Medulla oblongata (tissue), 1 donor: ENCODE results near the gene SEC14L2.

ENCODE experiments used
- DNase-seq: peaks from one replicate; pipeline ENCODE4 v3.0.0-alpha.2; 2015; ENCODE audit errors: extremely low spot score

Gene SEC14L2

DNA sequence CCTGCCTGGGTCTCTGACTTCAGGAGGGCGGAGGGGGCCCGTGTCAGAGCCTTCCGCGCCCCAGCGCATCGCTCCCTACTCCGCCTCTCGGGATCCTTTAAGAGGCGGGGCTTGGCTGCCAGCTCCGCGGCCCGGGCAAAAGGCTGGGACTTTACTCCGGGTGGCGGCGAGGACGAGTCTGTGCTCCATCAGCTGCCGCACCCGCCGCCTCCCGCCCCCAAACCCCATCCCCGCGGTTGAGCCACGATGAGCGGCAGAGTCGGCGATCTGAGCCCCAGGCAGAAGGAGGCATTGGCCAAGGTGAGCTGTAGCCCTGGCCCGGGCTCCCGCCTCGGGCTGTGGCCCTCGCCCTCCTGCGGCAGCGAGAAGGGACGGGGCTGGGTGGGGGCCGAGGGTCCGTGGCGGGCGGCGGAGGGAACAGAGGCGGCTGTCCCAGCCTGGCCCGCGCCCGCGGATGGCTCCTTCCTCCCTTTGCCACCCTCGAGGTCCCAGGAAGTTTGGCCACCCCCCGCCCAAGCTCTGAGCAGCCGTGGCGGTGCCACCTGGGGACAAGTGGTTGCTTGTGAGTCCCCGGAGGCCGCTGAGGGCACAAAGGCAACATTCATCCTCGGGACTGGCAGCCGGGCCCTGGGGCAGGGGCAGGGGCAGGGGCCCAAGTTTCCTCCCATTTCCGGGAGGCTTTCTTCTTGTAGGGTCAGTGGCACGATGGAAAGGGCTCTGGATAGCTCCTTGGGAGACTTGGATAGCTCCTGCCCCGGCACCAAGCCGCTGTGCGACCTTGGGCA lies at the start of gene SEC14L2:
Gene SEC14L2 (plus strand): TSS at position 148 of the 785 bp plus-strand sequence. CDS start 99 bp downstream, at position 247.
- peak; percentile 80 for DNase-seq

DNA sequence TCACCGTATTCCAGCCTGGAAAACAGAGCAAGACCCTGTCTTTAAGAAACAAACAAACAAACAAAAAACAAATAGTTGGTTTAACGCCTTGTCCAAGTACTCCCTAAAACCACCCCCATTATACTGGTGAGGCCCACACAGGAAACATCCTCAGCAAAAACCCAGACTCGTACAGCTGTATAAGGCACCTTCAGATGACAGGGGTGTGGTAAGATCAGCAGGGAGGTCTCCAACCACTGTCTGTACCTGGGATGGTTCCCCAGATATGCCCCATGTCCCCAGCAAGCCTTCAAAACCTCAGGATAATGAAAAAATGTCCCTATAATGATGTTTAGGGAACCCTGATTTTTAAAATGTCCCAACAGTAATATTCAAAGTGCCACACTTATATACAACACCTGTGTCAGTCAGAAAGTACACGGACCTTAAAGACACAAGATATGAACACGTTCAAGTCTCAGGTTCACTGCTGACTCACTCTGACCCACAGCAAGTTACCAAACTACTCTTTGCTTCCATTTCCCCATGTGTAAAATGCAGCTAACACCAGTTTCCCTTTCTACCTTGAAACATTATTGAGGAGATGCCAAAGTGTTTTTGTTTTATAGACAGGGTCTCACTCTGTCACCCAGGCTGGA lies 49.4 kb upstream of the SEC14L2 start:
- no peak for DNase-seq

DNA sequence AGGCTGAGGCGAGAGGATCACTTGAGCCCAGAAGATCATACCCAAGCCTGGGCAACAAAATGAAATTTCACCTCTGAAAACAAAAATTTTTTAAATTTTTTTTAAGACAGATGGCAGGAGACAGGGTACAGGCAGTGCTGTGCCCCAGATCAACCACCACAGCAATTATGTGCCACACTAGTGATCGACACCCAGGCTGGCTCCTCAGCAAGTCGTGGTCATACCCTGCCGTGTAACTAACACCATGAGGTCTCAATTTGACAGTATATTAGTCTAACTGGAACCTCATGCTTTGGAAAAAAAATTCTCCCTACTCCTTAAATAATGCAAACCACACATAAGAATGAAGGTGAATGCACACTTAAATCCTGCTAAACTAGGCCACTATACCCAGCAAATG lies 48.4 kb upstream of the SEC14L2 start:
- DNase-seq: no peak

DNA sequence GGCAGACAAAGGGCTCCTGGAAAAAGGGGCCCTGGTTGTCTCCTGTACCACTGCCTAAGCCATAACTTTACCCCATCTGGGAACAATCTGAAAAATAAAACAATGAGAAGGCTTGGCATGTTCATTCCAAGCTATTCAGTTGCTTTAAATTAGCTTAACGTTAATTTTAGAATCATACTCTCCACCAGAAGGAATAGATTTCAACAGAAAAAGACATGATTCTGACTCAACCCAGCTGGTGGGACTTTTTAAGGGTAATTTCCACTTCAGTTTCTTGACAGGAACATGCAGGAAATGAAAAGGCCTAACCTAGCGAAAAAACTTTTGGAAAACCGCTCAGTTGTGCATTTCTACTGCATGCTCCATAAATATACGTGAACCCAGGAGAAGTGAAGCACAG lies 48.0 kb upstream of the SEC14L2 start:
- DNase-seq: no peak

DNA sequence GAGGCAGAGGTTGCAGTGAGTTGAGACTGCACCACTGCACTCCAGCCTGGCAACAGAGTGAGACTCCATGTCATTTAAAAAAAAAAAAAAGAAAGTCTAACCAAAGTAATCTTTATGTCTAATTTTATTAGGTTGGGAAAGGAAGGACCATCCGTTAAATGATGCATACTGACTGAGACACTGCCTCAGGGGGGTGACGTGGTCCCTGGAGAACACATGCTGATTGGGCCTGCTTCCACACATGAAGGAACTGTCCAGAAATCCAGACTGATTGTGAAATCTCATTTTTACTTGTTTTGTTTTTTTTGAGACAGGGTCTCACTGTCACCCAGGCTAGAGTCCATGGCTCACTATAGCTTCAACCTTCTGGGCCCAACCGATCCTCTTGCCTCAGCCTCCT lies 45.6 kb upstream of the SEC14L2 start:
- no peak for DNase-seq

DNA sequence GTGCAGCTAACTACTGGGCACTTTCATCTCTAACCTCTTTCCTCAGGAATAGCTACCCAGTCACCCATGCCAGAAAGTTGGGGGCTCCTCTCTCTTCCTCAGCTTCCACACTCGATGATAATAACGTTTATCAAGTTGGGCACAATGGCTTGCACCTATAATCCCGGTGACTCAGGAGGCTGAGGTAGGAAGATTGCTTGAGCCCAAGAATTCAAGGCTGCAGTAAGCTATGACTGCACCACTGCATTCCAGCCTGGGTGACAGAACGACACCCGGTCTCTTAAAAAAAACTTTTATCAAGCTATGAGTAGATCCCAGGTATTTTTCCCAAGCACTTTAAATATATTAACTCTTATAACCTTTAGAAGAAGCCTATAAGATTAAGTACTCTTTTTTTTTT lies 42.2 kb upstream of the SEC14L2 start:
- no peak for DNase-seq

DNA sequence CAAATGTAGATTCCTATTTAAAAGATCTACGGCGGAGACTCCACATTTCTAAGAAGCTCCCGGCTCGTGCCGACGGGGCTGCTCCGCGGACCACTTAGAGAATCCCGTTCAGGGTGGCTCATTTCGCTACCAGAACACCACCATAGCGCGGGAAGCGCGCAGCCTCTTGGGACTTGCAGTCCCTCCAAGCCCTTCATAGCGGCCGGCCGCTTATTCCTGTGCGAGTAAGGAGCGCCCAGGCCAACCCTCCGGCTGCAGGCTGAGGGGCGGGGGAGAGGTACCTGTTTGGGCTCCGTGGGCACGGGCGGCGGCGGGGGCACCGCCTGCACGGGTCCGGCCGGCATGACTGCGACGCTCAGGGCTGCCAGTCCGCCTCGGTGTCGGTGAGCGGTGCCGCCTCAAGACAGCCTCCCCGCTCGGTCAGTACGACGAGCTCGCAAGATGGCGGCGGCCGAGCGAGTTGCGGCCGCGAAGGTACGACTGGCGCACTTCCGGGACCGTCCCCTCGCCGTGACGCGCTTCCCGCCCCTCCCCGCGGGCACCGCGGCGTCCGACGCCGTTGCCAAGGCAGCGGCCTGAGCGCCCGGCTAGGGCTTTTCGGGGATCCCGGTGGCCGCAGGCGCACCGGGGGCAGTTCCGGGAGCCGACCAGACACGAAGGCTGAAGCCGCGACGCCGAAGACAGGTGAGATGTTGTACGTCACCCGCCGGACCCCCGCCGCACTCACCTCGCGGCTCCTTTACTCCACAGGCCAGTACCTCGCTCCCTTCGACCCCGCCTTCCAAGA lies 40.2 kb upstream of the SEC14L2 start, which contains the start of the genes CCDC157 and SF3A1:
Gene CCDC157 (plus strand): TSS at position 559 of the 787 bp plus-strand sequence. CDS start 8,994 bp downstream, outside the sequence.
Gene SF3A1 (minus strand): TSS at position 446 of the 787 bp plus-strand sequence. CDS start 102 bp downstream, at position 344.
- peak; percentile 93 for DNase-seq

DNA sequence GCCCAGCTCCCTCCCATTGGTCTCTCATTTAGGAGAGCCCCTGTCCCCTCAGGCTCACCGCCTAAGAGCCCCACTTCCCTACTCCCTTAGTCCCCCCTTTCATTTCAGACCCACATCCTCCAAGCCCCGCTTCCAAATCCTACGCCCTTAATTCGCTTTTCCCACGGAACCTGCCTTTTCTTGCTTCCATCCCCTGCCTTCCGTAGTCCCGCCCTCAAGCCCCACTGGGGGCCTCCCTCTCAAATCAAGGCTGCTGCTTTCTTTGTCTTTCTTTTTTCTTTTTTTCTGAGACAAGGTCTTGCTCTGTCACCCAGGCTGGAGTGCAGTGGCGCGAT lies 39.6 kb upstream of the SEC14L2 start:
- DNase-seq: no peak

DNA sequence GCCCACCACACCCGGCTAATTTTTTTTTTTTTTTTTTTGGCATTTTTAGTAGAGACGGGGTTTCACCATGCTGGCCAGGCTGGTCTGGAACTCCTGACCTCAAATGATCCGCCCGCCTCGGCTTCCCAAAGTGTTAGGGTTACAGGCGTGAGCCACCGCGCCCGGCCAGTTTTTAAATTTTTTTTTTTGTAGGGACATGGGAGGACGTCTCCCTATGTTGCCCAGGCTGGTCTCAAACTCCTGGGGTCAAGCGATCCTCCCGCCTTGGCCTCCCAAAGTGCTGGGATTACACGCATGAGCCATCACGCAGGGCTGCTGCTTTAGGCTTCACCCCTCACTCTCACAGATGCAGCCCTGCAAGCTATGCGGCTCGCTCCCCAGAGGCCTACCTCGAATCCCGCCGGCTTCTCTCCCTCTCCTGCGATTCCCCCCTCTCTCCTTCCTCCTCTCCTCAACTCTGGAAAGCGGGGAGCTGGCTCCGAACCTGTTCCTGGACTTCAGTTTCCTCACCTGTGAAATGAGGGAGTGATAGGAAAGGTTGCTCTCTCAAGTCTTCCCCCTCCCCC lies 39.1 kb upstream of the SEC14L2 start:
- no peak for DNase-seq

DNA sequence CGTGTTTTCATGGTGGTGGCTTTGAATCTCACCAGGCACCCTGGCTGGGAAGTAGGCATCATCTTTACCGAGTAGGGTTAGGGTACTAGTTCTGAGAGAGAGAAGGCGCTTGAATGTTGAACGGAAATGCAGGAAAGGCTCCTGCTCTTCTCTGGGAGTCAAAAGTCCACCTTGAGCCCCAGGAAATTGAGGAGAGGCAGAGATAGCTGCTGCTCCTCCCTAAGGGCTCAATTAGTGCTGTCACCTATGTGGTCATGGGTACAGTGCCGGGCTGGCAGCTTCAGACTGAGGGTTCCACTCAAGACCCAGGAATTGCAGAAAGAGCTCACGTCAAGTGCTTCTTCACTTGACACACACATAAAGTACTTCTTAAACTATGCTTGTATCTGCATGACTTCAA lies 38.3 kb upstream of the SEC14L2 start:
- DNase-seq: no peak

DNA sequence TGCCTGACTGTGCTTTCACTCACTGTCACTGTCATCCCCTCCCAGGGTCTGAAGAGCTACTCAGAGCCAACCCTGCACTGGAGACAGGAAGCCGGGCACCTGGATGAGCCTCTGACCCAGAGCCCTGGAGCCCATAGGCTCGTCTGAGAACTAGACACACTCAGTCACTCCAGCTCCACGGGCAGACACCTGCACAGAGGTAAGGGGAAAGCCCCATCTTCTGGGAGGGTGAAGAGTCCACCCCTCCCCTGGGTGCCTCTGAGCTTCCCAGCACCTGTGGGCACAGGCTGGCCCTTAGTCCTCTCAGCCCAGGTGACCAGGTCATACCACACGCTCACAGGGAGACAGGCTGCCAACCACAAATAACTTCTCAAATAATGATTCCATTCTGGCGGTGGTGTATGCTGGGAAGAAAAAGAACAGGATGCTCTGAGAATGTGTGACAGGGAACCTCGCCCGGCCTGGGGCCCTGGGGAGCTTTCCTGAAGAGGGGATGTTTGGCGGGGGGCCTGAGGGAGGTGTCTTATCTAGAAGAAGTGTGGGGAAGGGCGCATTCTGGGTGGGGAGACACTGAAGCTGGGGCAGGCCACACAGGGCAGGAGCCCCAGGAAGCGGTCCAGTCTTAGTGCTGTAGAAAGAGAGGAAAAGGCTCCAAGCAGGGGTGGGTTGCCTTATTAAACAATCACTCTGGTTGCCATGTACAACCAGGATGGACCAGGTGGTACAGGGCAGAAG lies 34.7 kb upstream of the SEC14L2 start:
- DNase-seq: no peak

DNA sequence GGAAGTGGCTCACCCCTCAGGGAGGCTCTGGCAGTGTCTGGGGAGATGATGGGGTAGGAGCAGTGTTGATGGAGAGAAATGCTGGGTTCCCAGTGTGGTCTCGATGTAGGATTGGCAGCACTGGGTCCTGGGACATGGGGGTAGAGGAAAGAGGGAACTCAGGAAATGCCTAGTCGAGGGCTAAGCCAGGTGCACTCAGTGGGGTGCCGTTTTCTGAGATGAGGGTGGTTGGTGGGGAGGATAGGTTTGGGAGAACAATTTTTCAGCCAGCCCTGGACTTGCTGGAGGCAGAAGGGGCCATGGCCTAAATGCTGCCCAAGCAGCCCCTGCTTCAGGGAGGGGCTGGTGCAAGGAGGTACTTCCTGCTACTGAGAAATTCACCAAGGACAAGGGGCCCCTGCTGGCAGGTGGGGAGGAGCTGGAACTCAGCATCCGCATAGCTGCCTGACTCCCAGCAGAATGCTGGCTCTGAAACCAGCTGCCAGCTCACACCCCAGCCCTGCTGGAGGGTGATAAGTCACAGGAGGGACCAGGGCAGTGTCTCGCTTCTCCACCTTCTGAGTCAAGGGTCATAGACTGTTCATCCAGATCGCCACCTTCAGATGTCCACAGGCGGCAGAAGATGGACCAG lies 34.1 kb upstream of the SEC14L2 start:
- no peak for DNase-seq

DNA sequence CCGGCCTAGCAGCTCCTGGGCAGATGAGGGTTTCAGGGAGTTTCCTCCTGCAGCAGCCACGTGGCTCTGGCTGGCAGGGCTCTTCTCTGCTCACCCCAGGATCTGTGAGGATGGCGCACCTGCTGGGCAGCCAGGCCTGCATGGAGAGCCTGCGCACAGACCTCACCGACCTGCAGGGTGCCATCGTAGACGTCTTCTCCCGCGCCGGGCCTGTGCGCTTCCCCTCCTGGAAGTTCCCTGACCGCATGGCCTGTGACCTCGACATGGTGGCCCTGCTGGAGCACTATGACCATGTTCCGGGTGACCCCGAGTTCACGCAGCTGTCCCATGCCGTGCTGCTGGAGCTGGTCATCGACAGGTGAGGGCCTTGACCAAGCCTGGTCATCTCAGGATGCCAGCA lies 30.9 kb upstream of the SEC14L2 start:
- no peak for DNase-seq

DNA sequence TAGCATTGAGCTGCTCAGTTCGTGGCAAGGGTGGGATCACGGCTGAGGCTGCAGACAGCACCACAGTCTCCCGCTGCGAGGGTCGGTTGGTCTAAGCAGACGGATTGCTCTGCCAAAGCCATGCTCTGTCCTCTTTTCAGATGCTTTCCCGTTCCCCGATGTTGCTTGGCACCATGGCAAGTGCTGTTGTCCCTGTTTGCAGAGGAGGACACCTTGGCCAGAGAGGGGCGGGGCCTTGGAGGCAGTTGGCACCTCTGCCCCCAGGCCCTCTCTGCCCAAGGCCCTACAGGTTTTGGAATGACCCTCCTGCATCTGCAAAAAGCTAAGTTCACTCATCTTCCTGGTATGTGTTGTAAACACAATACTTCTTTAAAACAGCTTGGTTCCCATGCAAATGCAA lies 28.4 kb upstream of the SEC14L2 start:
- DNase-seq: no peak

DNA sequence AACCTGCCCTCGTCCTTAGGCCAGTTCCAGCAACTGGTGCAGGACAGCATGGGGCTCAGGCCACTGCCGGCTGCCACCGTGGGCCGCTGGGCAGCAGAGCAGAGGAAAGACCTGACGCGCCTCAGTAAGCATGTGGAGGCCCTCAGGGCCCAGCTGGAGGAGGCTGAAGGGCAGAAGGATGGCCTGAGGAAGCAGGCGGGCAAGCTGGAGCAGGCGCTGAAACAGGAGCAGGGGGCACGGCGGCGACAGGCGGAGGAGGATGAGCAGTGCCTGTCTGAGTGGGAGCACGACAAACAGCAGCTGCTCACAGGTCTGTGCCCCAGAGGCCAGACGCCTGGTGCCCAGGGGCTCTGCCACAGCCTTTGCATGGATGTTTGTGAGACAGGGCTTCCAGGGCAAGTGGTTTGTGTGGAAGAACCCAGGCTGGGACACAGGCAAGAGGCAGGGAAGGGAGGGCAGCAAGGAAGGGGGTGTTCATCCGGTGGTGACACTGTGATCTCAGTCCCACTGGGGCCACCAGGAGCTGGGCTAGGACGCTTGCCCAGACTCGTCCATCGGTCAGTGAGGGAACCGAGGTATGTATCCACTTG lies 26.1 kb upstream of the SEC14L2 start:
- no peak for DNase-seq

DNA sequence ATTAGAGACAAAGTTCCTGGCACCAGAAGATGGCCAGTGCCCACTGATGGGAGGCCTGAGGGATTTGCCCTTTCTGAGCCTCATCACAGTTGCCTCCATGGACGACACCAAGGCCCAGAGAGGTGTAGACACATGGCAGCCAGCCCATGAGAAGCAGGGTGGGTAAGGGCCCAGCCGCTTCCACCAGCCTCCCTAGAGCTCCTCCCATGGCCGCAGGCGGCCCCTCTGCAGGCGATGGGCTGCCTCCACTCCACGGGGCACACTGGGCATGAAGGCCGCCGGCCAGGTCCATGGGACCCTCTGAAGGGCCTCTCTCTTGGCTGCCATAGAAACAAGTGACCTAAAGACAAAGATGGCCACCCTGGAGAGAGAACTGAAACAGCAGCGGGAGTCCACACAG lies 25.5 kb upstream of the SEC14L2 start:
- DNase-seq: no peak

DNA sequence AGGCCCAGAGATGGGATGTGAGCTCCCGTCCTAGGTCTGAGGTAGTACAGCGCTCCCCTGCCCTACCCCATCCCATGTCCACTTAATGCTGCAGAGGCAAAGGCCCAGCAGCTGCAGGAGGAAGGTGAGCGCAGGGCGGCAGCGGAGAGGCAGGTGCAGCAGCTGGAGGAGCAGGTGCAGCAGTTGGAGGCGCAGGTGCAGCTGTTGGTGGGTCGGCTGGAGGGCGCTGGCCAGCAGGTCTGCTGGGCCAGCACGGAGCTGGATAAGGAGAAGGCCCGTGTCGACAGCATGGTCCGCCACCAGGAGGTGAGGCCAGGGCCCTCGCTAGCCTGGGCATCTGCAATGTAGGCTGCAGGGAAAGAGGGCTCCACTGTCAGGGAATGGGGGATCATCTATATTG lies 24.8 kb upstream of the SEC14L2 start:
- DNase-seq: no peak

DNA sequence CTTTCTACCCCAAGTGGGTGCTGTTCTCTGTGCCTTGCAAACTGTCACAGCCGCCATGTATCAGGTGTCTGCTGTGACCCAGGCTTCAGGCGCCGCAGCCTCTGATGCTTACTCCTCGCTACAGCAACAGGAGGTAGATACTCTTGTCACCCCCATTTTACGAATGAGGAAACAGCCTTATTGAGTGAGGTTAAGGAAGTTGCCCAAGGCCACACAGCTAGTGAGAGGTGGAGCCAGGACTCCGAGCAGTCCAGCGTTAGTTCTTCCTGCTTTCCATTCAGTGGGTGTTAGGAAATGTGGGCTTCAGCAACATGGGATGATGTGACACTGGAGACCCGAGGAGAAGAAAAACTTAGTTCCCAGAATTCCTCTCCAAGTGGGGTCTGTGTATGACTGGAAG lies 23.9 kb upstream of the SEC14L2 start:
- no peak for DNase-seq

DNA sequence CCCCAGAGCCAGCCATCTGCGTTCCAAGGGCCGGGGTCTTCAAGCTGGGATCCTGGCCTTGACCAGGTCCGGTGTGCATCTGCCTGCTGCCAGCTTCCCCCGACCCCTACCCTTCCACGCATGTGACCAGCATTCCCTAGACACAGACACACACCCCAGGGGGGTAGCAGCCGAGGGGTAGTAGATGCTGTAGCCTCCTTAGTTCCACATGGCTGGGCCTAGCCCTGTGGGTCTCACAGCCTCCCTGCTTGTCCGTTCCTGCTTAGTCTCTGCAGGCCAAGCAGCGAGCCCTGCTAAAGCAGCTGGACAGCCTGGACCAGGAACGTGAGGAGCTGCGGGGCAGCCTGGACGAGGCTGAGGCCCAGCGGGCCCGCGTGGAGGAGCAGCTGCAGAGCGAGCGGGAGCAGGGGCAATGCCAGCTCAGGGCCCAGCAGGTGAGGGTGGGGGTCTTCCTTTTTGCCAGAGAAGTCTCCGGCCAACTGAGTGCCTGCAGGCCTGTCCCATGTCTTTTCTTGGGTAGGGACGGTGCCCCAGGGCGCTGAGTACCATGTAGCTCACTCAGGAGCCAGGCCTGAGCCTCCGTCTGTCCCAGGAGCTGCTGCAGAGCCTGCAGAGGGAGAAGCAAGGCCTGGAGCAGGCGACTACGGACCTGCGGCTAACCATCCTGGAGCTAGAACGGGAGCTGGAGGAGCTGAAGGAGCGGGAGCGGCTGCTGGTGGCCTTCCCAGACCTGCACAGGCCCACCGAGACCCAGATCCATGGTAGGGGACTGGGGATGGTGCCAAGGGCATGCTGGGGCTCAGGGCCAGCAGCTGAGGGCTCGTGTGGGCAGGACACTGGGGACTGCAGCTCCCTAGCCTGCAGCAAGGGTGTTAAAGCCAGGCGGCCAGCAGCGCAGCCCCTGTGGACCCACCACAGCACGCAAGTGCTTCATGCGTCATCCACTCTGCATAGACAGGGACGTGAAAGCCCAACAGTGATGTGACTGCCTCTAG lies 23.2 kb upstream of the SEC14L2 start:
- DNase-seq: no peak
